ENCODE results near the gene PWP1. TPM values are rescaled to one million over a fixed set of nuclear protein-coding genes. Genes with fewer than 3 reads are reported as not detected.

The PWP1 gene
- total RNA-seq, 1 donor from 2014 or later: 52.9 TPM

DNA sequence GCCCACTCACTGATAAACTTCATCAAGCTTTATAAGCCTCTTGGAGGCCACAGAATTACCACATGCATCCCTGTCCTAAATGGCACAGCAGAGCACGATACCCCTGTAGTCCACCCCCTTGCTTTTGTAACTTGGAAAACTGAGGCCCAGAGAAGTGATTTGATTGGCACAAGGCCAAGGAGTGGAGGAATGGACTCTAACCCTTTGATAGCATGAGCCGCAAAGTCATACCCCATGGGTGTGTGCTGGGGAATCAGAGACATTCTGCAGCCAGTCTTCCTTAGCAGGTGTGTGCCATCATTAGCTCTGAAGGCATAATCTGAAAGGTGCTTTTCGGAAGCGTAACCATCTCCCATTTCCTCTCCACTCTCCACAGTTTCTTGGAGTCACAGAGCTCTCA is 28.5 kb upstream of the PWP1 start:
- Mint-ChIP-seq H3K27me3 (ENCODE audit: low read depth) (no peaks in the 10 kb centered on the region), H3K9me3 (no peaks in the 10 kb centered on the region), H3K4me1 (ENCODE audit: low read depth) (peaks cover 6% of the 10 kb centered on the region), H3K36me3 (ENCODE audit: low read depth) (peaks cover 7% of the 10 kb centered on the region), H3K27ac (no peak overlapping the region), H3K4me3 (ENCODE audit: low read depth) (no peak overlapping the region)
- DNase-seq (ENCODE audit: low spot score): no peak
- intact Hi-C loops (cut with micrococcal nuclease): no loop called here

DNA sequence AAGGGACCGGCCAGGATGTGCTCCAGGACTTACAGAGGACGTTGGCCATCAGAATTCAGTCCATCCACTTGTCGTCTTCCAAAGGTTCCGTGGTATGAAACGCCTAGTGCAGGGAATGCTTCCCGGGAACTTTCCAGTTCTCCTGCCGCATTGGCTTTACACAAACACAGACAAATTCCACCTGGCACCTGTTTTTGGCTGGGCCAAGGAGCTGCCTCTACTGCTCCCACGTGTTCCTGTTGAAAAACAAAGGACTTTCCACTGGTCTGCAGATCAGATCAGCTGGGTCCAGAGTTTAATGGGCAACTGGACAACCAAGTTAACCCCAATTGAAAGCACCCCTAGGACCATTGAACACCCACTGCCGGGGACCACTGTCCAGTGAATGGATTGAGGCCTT is 28.0 kb upstream of the PWP1 start:
- H3K4me3 Mint-ChIP-seq (ENCODE audit: low read depth): no peak overlapping the region
- H3K27ac Mint-ChIP-seq: no peak overlapping the region
- intact Hi-C loops (cut with micrococcal nuclease): no loop called here
- no peaks in the 10 kb centered on the region for H3K9me3 Mint-ChIP-seq
- peaks cover 9% of the 10 kb centered on the region for H3K4me1 Mint-ChIP-seq (ENCODE audit: low read depth)
- no peaks in the 10 kb centered on the region for H3K27me3 Mint-ChIP-seq (ENCODE audit: low read depth)
- H3K36me3 Mint-ChIP-seq (ENCODE audit: low read depth): peaks cover 7% of the 10 kb centered on the region
- DNase-seq (ENCODE audit: low spot score): no peak

DNA sequence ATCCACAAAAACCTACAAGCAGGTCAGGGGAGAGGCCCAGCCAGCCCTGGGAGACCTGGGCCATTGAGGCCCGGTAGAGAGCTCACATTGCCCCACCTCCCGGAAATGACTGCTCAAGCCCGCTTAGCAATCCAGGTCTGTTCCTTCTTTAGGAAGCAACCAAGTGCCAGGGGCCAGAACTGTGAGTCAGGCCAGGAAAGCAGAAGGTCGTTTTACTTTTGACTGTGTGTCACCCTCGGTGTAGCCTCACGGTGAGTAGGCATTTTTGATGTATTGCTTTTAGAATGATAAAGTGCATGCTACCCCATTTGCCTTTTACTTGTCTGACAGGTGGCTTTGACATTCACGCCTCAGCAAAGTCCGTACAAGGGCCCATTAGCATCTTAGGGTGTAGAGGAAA is 25.4 kb upstream of the PWP1 start:
- intact Hi-C loops (cut with micrococcal nuclease): no loop called here
- H3K27me3 Mint-ChIP-seq (ENCODE audit: low read depth): no peaks in the 10 kb centered on the region
- H3K4me1 Mint-ChIP-seq (ENCODE audit: low read depth): peaks cover 16% of the 10 kb centered on the region
- no peaks in the 10 kb centered on the region for H3K9me3 Mint-ChIP-seq
- H3K36me3 Mint-ChIP-seq (ENCODE audit: low read depth): peaks cover 5% of the 10 kb centered on the region
- H3K4me3 Mint-ChIP-seq (ENCODE audit: low read depth): no peak overlapping the region
- no peak overlapping the region for H3K27ac Mint-ChIP-seq
- no peak for DNase-seq (ENCODE audit: low spot score)

DNA sequence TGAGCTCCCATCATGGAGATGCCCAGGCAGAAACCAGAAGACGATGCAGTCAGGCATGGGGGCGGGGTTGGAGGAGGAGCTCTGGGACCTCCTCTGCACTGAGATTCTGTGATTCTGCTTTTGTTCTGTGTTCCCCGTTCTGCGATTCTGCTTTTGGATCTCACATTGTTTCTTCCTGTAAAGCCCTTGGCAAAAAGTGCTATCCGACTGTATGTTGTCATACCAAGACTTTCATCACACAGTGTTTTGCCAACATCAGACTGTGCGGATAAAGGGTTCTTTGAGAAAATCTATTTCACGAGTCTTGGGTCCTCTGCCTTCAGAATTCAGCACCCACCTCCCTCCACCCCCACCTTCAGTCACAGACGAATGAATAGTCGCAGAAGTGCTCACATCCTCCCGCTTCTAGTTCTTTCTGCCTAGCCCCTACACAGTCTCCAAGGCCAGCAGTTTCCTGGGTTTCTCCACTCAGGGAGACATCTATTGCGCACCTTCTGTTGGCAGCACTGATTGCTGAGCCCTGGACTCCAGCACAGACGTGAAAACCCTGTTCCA is 24.7 kb upstream of the PWP1 start:
- H3K36me3 Mint-ChIP-seq (ENCODE audit: low read depth): peaks cover 5% of the 10 kb centered on the region
- H3K9me3 Mint-ChIP-seq: no peaks in the 10 kb centered on the region
- intact Hi-C loops (cut with micrococcal nuclease): no loop called here
- DNase-seq (ENCODE audit: low spot score): no peak
- peaks cover 16% of the 10 kb centered on the region for H3K4me1 Mint-ChIP-seq (ENCODE audit: low read depth)
- H3K27ac Mint-ChIP-seq: no peak overlapping the region
- H3K4me3 Mint-ChIP-seq (ENCODE audit: low read depth): no peak overlapping the region
- peaks cover 4% of the 10 kb centered on the region for H3K27me3 Mint-ChIP-seq (ENCODE audit: low read depth)

DNA sequence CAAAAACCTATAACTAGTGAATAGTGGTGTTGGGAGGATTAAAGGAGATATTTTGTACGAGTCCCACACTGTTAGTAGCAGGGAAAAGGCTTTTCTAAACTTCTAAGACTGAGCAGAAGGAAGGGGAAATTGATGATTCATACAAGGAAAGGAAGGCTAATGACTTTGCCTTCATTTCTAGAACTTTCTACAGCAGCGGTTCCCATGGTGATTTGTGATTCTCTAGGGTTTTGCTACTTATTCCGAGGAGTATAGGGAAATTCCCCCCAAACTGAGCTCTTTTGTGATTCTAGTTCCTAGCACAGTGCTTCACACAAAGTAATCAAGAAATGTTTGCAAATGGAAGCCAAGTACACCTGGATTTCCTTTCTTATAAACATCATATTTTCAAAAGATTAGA is 23.8 kb upstream of the PWP1 start:
- Mint-ChIP-seq H3K27ac (no peak overlapping the region), H3K9me3 (no peaks in the 10 kb centered on the region), H3K27me3 (ENCODE audit: low read depth) (peaks cover 7% of the 10 kb centered on the region), H3K4me1 (ENCODE audit: low read depth) (peaks cover 16% of the 10 kb centered on the region), H3K4me3 (ENCODE audit: low read depth) (no peak overlapping the region), H3K36me3 (ENCODE audit: low read depth) (peaks cover 5% of the 10 kb centered on the region)
- DNase-seq (ENCODE audit: low spot score): no peak
- intact Hi-C loops (cut with micrococcal nuclease): no loop called here

DNA sequence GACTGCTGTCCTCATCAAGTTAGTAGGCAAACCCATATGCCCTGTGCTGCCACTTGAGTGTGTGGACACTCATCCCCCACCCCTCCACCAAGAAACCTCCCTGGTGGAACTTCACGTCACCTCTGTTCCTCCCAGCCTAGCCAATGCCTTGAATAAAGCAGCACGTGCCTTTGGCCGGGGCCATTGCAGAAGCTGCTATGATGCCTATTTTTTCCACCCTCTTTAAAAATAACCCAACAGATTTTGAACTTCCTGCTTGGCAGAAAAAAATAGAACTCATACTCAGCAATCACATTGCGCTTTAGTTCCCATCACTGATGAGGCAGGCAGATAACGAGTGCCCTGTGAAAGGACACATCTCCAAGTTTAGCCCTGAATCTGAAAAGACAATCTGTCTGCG is 23.1 kb upstream of the PWP1 start:
- Mint-ChIP-seq H3K4me1 (ENCODE audit: low read depth) (peaks cover 16% of the 10 kb centered on the region), H3K4me3 (ENCODE audit: low read depth) (no peak overlapping the region), H3K36me3 (ENCODE audit: low read depth) (peaks cover 5% of the 10 kb centered on the region), H3K9me3 (no peaks in the 10 kb centered on the region), H3K27ac (no peak overlapping the region), H3K27me3 (ENCODE audit: low read depth) (peaks cover 11% of the 10 kb centered on the region)
- DNase-seq (ENCODE audit: low spot score): no peak
- intact Hi-C loops (cut with micrococcal nuclease): no loop called here

DNA sequence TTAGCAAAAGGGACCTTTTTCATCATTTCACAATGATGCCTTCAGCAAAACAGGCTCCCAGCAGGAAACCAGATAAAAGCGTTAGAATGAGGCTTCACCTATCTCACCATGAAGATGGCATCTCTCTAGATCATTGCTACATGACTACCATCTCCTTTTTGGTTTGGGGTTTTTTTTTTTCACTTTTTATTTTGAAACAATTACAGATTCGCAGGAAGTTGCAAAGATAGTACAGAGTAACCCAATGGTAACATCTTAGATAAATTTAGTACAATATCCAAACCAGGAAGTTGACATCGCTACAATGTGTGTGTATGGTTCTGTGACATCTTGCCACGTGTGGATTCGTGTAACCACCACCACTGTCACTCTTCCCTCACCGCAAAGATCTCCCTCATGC is 22.3 kb upstream of the PWP1 start:
- Mint-ChIP-seq H3K4me1 (ENCODE audit: low read depth) (peaks cover 16% of the 10 kb centered on the region), H3K36me3 (ENCODE audit: low read depth) (no peaks in the 10 kb centered on the region), H3K4me3 (ENCODE audit: low read depth) (no peak overlapping the region), H3K27me3 (ENCODE audit: low read depth) (peaks cover 17% of the 10 kb centered on the region), H3K9me3 (no peaks in the 10 kb centered on the region), H3K27ac (peak overlapping the region; percentile 24)
- no peak for DNase-seq (ENCODE audit: low spot score)
- intact Hi-C loops (cut with micrococcal nuclease): no loop called here

DNA sequence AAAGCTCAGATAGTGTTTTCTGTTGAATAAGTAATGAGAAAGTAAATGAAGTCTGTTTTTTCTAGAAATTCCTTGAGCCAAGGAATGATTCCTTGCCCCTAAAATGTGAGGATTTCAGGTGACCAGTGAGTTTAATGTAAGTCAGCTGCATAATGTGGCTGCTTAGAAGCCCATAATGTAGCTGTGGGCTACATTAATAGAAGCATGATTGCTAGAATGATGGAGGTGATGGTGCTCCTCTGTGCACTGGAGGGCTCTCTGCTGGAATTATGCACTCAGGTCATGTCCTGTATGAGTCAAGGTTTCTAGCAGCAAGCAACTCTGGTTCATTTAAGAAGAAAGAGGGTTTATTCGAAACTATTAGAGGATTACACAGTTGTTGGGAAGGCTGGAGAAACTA is 19.6 kb upstream of the PWP1 start:
- intact Hi-C loops (cut with micrococcal nuclease): no loop called here
- peaks cover 20% of the 10 kb centered on the region for H3K27me3 Mint-ChIP-seq (ENCODE audit: low read depth)

DNA sequence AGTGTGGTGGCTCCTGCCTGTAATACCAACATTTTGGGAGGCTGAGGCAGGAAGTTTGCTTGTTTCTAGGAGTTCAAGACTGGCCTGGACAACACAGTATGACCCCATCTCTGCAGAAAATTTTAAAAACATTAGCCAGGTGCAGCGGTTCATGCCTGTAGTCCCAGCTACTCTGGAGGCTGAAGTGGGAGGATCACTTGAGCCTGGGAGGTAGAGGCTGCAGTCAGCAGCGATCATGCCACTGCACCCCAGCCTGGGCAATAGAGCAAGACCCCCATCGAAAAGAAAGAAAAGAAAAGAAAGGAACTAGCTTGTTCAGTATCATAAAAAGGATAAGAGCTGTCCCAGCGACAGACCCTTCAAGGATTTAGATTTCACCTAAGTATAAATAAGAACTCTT is 18.1 kb upstream of the PWP1 start:
- no peak for DNase-seq (ENCODE audit: low spot score)
- H3K36me3 Mint-ChIP-seq (ENCODE audit: low read depth): no peaks in the 10 kb centered on the region
- peaks cover 20% of the 10 kb centered on the region for H3K27me3 Mint-ChIP-seq (ENCODE audit: low read depth)
- no peak overlapping the region for H3K27ac Mint-ChIP-seq
- no peaks in the 10 kb centered on the region for H3K9me3 Mint-ChIP-seq
- peaks cover 14% of the 10 kb centered on the region for H3K4me1 Mint-ChIP-seq (ENCODE audit: low read depth)
- no peak overlapping the region for H3K4me3 Mint-ChIP-seq (ENCODE audit: low read depth)
- intact Hi-C loops (cut with micrococcal nuclease): no loop called here

More for the DNA sequence above, 19.6 kb upstream of the PWP1 start:
- Mint-ChIP-seq H3K36me3 (ENCODE audit: low read depth) (no peaks in the 10 kb centered on the region), H3K4me3 (ENCODE audit: low read depth) (no peak overlapping the region), H3K4me1 (ENCODE audit: low read depth) (peaks cover 18% of the 10 kb centered on the region), H3K27ac (no peak overlapping the region), H3K9me3 (no peaks in the 10 kb centered on the region)
- DNase-seq (ENCODE audit: low spot score): no peak

DNA sequence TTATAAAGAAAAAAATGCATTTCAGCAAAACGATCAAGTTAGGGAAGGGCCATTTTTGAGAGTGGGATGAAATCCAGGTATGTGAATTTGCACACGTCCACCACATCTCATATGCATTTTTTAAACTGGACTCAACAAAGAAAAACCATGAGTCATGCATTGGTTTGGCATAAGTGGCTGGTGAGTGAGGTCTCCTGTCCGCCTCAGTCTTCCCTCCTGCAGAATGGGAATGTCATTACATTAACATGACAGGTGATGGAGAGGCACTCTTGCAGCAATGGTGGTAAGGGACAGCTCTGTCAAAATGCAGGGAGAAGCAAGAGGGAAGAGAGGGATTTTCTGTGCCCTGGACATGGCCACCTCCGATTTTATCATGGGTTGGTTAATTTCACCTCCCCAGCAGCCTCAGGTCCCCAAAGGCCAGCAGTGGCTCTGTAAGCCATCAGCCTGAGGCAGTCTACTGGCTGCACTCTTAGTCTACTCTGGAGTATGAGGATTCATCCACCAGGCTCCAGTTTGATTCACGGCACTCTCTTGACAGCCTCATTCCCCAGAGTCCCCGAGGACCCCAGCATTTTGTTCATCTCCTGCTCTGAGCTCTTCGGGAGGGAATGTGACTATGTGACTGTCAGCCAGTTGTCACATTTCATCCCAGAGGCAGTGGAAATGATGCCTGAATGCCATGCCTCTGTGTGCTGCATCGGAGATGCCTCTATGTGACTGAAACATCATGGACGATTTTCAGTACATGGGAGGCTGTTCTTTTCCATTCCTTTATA is 17.1 kb upstream of the PWP1 start:
- no peak overlapping the region for H3K4me3 Mint-ChIP-seq (ENCODE audit: low read depth)
- H3K9me3 Mint-ChIP-seq: no peaks in the 10 kb centered on the region
- peaks cover 20% of the 10 kb centered on the region for H3K27me3 Mint-ChIP-seq (ENCODE audit: low read depth)
- H3K4me1 Mint-ChIP-seq (ENCODE audit: low read depth): peaks cover 4% of the 10 kb centered on the region
- no peak overlapping the region for H3K27ac Mint-ChIP-seq
- intact Hi-C loops (cut with micrococcal nuclease): no loop called here
- H3K36me3 Mint-ChIP-seq (ENCODE audit: low read depth): no peaks in the 10 kb centered on the region
- DNase-seq (ENCODE audit: low spot score): no peak

DNA sequence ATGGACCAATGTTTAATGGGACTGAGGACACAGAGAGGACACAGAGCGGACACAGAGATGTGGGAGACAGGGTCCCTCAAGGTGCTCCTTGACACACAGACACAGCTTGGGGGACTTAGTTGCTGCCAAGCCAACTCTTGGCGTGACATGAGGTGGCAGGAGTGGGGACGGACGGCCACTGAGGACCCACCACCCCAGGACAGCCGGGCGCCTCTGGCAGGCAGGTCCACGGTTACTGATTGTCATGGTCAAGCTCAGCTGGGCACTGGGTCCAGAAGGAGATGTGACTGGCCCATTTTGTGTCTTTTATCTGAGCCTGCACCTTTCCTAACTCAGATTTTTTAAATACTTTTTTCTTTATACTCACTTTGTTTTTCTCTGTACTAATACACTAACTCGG is 15.7 kb upstream of the PWP1 start:
- Mint-ChIP-seq H3K4me1 (ENCODE audit: low read depth) (peaks cover 3% of the 10 kb centered on the region), H3K4me3 (ENCODE audit: low read depth) (no peak overlapping the region), H3K27me3 (ENCODE audit: low read depth) (peaks cover 20% of the 10 kb centered on the region), H3K9me3 (no peaks in the 10 kb centered on the region), H3K27ac (no peak overlapping the region), H3K36me3 (ENCODE audit: low read depth) (no peaks in the 10 kb centered on the region)
- intact Hi-C loops (cut with micrococcal nuclease): loop anchor here (10.0 kb wide), 1 partner anchor 845 kb away; the partner anchor contains the start of gene FICD
- DNase-seq (ENCODE audit: low spot score): no peak

DNA sequence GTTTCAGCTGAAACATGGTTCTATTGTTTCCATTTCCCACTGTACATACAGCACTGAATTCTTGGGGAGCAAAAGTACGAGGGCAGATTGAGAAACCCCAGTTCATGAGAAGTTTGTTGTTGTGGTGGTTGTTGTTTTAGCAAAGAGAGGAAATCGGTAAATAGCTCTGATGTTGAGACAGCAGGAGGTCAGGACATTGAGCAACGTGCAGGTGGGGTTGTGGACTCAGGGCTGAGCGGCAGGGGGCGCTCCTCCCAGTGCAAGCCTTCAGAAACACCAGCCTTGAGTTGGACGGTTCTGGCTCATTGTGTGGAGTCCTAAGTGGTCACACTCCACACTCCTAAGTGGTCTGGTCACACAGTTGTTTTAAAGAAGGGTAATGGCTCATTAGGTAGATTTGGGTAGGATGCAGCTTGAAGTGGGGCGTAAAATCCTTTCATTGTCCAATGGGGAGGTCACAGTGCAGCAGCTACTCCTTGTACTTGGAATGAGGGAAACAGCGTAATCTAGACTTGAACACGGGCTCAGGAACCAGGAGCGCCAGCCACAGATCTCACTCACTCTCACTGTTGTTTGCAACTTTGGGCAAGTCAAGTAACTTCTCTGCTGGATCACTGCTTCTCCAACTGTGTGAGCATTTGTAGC is 14.5 kb upstream of the PWP1 start:
- intact Hi-C loops (cut with micrococcal nuclease): loop anchor here (10.0 kb wide), 1 partner anchor 844 kb away; the partner anchor contains the start of gene FICD
- no peak overlapping the region for H3K27ac Mint-ChIP-seq
- no peak overlapping the region for H3K4me3 Mint-ChIP-seq (ENCODE audit: low read depth)
- H3K27me3 Mint-ChIP-seq (ENCODE audit: low read depth): peaks cover 15% of the 10 kb centered on the region
- peak; percentile 25 for DNase-seq (ENCODE audit: low spot score)
- H3K9me3 Mint-ChIP-seq: no peaks in the 10 kb centered on the region
- H3K36me3 Mint-ChIP-seq (ENCODE audit: low read depth): no peaks in the 10 kb centered on the region
- H3K4me1 Mint-ChIP-seq (ENCODE audit: low read depth): peaks cover 3% of the 10 kb centered on the region

DNA sequence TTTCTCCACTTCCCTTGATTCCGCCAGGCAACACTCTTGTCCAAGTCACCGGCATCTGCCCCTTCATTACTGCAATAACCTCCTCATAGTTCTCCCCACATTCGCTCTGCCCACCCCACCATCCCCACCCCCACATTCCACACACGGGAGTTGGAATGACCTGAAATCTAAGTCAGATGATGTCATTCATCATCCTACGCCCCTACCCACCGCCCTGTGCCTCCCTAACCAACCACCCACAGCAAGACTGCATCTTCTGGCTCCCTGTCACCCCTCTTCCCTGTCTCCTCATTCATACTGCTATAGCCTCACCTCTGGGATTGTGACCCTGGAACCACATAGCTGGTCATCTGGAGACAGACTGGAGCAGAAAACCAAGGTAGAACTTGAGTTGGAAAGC is 7.9 kb upstream of the PWP1 start:
- H3K4me1 Mint-ChIP-seq (ENCODE audit: low read depth): peaks cover 2% of the 10 kb centered on the region
- no peak for DNase-seq (ENCODE audit: low spot score)
- H3K4me3 Mint-ChIP-seq (ENCODE audit: low read depth): no peak overlapping the region
- H3K9me3 Mint-ChIP-seq: no peaks in the 10 kb centered on the region
- intact Hi-C loops (cut with micrococcal nuclease): loop anchor here (10.0 kb wide), 1 partner anchor 837 kb away; the partner anchor contains the start of gene FICD
- no peak overlapping the region for H3K27ac Mint-ChIP-seq
- no peaks in the 10 kb centered on the region for H3K36me3 Mint-ChIP-seq (ENCODE audit: low read depth)
- H3K27me3 Mint-ChIP-seq (ENCODE audit: low read depth): peaks cover 21% of the 10 kb centered on the region
